Measurements from ENCODE around the gene DET1.
A peak's percentile ranks its signal among the peaks of the same experiment; 100 is the strongest.
"Not testable (repeated sequence)": the region's sequence is repeated elsewhere in the genome, so short reads cannot be mapped to it uniquely, and the experiment has no call there.

DET1 gene

GRCh38 chr15:88546248-88547129, at the start of gene DET1:
Gene DET1 (minus strand): TSS chr15:88546681. CDS start chr15:88531705, 14,976 bp downstream.
- DNase-seq (ENCODE audit: low read depth, low spot score): peak; percentile 97

GRCh38 chr15:88591384-88591783, 44.9 kb upstream of the DET1 start:
- DNase-seq (ENCODE audit: low read depth, low spot score): no peak

- DNase-seq (ENCODE audit: low read depth, low spot score): no peak
Measured at GRCh38 chr15:88590759-88591158, 44.3 kb upstream of the DET1 start.

- DNase-seq (ENCODE audit: low read depth, low spot score): peak; percentile 71
Measured at GRCh38 chr15:88586401-88587162, 40.1 kb upstream of the DET1 start.

- DNase-seq (ENCODE audit: low read depth, low spot score): no peak
Measured at GRCh38 chr15:88580532-88580931, 34.1 kb upstream of the DET1 start.

- no peak for DNase-seq (ENCODE audit: low read depth, low spot score)
Measured at GRCh38 chr15:88579322-88579721, 32.8 kb upstream of the DET1 start.

GRCh38 chr15:88574655-88575054, 28.2 kb upstream of the DET1 start:
- no peak for DNase-seq (ENCODE audit: low read depth, low spot score)

- DNase-seq (ENCODE audit: low read depth, low spot score): no peak
Measured at GRCh38 chr15:88574077-88574476, 27.6 kb upstream of the DET1 start.

- DNase-seq (ENCODE audit: low read depth, low spot score): no peak
Measured at GRCh38 chr15:88571852-88572259, 25.4 kb upstream of the DET1 start.

GRCh38 chr15:88571153-88571851, 24.8 kb upstream of the DET1 start:
- DNase-seq (ENCODE audit: low read depth, low spot score): no peak

- no peak for DNase-seq (ENCODE audit: low read depth, low spot score)
Measured at GRCh38 chr15:88568589-88568988, 22.1 kb upstream of the DET1 start.

GRCh38 chr15:88564741-88565140, 18.3 kb upstream of the DET1 start:
- DNase-seq (ENCODE audit: low read depth, low spot score): no peak

GRCh38 chr15:88563638-88564037, 17.2 kb upstream of the DET1 start:
- DNase-seq (ENCODE audit: low read depth, low spot score): no peak

GRCh38 chr15:88559565-88559964, 13.1 kb upstream of the DET1 start:
- not testable (repeated sequence) for DNase-seq (ENCODE audit: low read depth, low spot score)

- not testable (repeated sequence) for DNase-seq (ENCODE audit: low read depth, low spot score)
Measured at GRCh38 chr15:88558026-88558425, 11.5 kb upstream of the DET1 start.

GRCh38 chr15:88548009-88548408, 1.5 kb upstream of the DET1 start:
- DNase-seq (ENCODE audit: low read depth, low spot score): not testable (repeated sequence)

GRCh38 chr15:88545578-88546247, 768 bp downstream of the DET1 start:
- DNase-seq (ENCODE audit: low read depth, low spot score): not testable (repeated sequence)

GRCh38 chr15:88543065-88543776, 3.3 kb downstream of the DET1 start:
- DNase-seq (ENCODE audit: low read depth, low spot score): peak; percentile 53

GRCh38 chr15:88542342-88542733, 4.1 kb downstream of the DET1 start:
- no peak for DNase-seq (ENCODE audit: low read depth, low spot score)

- DNase-seq (ENCODE audit: low read depth, low spot score): peak; percentile 85
Measured at GRCh38 chr15:88541709-88542341, 4.7 kb downstream of the DET1 start.
